ENCODE data around the gene WDHD1. TPM values are rescaled to one million over a fixed set of nuclear protein-coding genes. Genes with fewer than 3 reads are reported as not detected.

WDHD1 gene
- total and polyA plus RNA-seq, 9 donors: 1.2 to 4.2 (median 2.5) TPM

DNA sequence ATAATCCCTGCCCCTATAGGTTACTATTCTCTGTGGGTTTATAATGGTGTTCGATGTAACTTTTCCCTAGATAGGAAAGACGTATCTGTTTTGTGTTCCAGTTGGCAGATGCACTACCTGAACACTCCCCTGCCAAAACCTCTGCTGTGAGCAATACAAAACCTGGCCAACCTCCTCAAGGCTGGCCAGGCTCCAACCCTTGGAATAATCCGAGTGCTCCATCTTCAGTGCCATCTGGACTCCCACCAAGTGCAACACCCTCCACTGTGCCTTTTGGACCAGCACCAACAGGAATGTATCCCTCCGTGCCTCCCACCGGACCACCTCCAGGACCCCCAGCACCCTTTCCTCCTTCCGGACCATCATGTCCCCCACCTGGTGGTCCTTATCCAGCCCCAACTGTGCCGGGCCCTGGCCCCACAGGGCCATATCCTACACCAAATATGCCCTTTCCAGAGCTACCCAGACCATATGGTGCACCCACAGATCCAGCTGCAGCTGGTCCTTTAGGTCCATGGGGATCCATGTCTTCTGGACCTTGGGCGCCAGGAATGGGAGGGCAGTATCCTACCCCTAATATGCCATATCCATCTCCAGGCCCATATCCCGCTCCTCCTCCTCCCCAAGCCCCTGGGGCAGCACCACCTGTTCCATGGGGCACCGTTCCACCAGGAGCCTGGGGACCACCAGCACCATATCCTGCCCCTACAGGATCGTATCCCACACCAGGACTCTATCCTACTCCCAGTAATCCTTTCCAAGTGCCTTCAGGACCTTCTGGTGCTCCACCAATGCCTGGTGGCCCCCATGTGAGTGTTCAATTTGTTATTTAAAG is 35.8 kb upstream of the WDHD1 start:
- intact Hi-C loops (cut with DNase I): no loop called here
- H3K27me3 ChIP-seq: no peaks in the 10 kb centered on the region
- DNase-seq: peak in 1 of 5 donors; percentile 45
- peaks cover 7% of the 10 kb centered on the region for H3K4me1 ChIP-seq (ENCODE audit: insufficient read depth)
- TF ChIP-seq, protein P1, sequence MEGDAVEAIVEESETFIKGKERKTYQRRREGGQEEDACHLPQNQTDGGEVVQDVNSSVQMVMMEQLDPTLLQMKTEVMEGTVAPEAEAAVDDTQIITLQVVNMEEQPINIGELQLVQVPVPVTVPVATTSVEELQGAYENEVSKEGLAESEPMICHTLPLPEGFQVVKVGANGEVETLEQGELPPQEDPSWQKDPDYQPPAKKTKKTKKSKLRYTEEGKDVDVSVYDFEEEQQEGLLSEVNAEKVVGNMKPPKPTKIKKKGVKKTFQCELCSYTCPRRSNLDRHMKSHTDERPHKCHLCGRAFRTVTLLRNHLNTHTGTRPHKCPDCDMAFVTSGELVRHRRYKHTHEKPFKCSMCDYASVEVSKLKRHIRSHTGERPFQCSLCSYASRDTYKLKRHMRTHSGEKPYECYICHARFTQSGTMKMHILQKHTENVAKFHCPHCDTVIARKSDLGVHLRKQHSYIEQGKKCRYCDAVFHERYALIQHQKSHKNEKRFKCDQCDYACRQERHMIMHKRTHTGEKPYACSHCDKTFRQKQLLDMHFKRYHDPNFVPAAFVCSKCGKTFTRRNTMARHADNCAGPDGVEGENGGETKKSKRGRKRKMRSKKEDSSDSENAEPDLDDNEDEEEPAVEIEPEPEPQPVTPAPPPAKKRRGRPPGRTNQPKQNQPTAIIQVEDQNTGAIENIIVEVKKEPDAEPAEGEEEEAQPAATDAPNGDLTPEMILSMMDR (IDR thresholded peaks at IDR 0.05): no peak
- TF ChIP-seq EP300 (IDR thresholded peaks at IDR 0.05): no peak
- TF ChIP-seq POLR2A (IDR thresholded peaks at IDR 0.05): no peak
- WGBS, 3 donors: 65 to 80% (median 70%) methylated on average over 11 of the region's 11 CpGs
- no peak overlapping the region for H3K4me3 ChIP-seq
- H3K36me3 ChIP-seq: no peaks in the 10 kb centered on the region
- no peak overlapping the region for H3K27ac ChIP-seq
- no peaks in the 10 kb centered on the region for H3K9me3 ChIP-seq

DNA sequence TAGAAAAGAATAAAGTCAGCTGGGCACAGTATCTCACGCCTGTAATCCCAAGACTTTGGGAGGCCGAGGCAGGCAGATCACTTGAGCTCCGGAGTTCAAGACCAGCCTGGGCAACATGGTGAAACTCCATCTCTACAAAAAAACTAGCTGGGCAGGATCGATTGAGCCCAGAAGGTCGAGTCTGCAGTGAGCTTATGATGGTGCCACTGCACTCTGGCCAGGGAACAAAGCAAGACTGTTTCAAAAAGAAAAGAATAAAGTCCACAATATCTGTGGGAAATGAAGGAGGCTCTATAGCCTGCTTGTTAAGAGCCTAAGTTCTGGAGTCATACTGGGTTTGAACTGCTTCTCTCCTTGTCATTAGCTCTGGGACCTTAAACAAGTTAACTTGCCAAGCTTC is 32.4 kb upstream of the WDHD1 start:
- no peaks in the 10 kb centered on the region for H3K27me3 ChIP-seq
- intact Hi-C loops (cut with DNase I): no loop called here
- H3K36me3 ChIP-seq: no peaks in the 10 kb centered on the region
- TF ChIP-seq EP300 (IDR thresholded peaks at IDR 0.05): no peak
- no peak for TF ChIP-seq POLR2A (IDR thresholded peaks at IDR 0.05)
- TF ChIP-seq, protein P1 (IDR thresholded peaks at IDR 0.05): no peak
- no peak overlapping the region for H3K4me3 ChIP-seq
- no peak for DNase-seq
- peaks cover 9% of the 10 kb centered on the region for H3K4me1 ChIP-seq (ENCODE audit: insufficient read depth)
- no peak overlapping the region for H3K27ac ChIP-seq
- 97 to 98% (median 97%) methylated on average over 5 of the region's 5 CpGs for WGBS, 3 donors
- H3K9me3 ChIP-seq: no peaks in the 10 kb centered on the region

DNA sequence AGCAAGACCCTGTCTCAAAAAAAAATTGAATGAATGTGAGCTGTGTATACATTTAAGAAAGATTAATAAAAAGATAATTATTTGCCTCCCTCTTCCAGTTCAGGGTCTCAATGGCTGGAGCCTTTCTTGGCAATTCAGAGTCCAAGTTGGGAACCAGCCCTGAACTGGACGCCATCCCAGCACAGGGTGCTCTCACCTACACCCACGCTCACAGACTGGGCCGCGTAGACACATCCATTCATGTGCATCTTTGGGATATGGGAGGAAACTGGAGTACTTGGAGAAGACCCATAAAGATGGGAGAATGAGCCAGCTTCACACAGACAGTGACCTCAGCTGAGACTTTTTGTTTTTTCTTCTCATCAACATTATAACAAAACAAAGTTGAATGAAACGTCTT is 31.0 kb upstream of the WDHD1 start:
- H3K4me3 ChIP-seq: no peak overlapping the region
- TF ChIP-seq EP300 (IDR thresholded peaks at IDR 0.05): no peak
- TF ChIP-seq POLR2A (IDR thresholded peaks at IDR 0.05): no peak
- TF ChIP-seq, protein P1 (IDR thresholded peaks at IDR 0.05): no peak
- no peak overlapping the region for H3K27ac ChIP-seq
- 79 to 89% (median 81%) methylated on average over 5 of the region's 5 CpGs for WGBS, 3 donors
- H3K9me3 ChIP-seq: no peaks in the 10 kb centered on the region
- no peaks in the 10 kb centered on the region for H3K27me3 ChIP-seq
- H3K36me3 ChIP-seq: no peaks in the 10 kb centered on the region
- no peak for DNase-seq
- H3K4me1 ChIP-seq (ENCODE audit: insufficient read depth): peaks cover 9% of the 10 kb centered on the region
- intact Hi-C loops (cut with DNase I): no loop called here

DNA sequence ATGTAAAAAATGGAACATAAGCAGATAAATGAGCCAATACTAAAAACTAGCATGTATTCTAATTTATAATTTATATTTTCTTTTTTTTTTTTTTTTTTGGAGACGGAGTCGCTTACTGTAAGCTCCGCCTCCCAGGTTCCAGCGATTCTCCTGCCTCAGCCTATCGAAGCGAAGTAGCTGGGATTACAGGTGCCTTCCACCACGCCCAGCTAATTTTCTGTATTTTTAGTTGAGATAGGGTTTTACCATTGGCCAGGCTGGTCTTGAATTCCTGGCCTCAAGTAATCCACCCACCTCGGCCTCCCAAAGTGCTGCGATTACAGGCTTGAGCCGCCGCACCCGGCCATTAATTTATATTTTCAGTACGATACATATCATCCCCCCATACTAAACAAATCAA is 27.2 kb upstream of the WDHD1 start:
- TF ChIP-seq EP300 (IDR thresholded peaks at IDR 0.05) (no peak), POLR2A (IDR thresholded peaks at IDR 0.05) (no peak)
- TF ChIP-seq, protein P1 (IDR thresholded peaks at IDR 0.05): no peak
- Histone ChIP-seq H3K9me3 (no peaks in the 10 kb centered on the region), H3K4me1 (ENCODE audit: insufficient read depth) (peaks cover 6% of the 10 kb centered on the region), H3K27ac (no peak overlapping the region), H3K36me3 (no peaks in the 10 kb centered on the region), H3K4me3 (no peak overlapping the region), H3K27me3 (no peaks in the 10 kb centered on the region)
- no peak for DNase-seq
- intact Hi-C loops (cut with DNase I): loop anchor here in 1 of 4 donors (5.0 kb wide), 2 partner anchors 38 to 487 kb away; partner anchors contain the start of gene SAMD4A
- 97 to 98% (median 97%) methylated on average over 13 of the region's 13 CpGs for WGBS, 3 donors

All from ovary (tissue), 9 donors.